RWPE2 (cell line): Measurements from ENCODE around the gene GPR173.

Experiments used
- ATAC-seq: fragments of 200-7000 bp; cut with Tn5 transposase; 3 replicates; pipeline ENCODE4 v1.9.1; 2021; ENCODE audit warnings: low read depth
- DNase-seq: peaks from one replicate; pipeline ENCODE4 v3.0.0-alpha.2; 2020; ENCODE audit warnings: low spot score
- H3K27ac ChIP-seq: fragments of 450-650 bp; 2 replicates; pipeline ENCODE4 v1.5.1; 2017; ENCODE audit warnings: mild to moderate bottlenecking; ENCODE audit not compliant: poor library complexity, severe bottlenecking
- H3K27me3 ChIP-seq: fragments of 250-450 bp; sonication (Bioruptor Pico); 2 replicates; pipeline ENCODE4 v1.5.1; 2021; ENCODE audit warnings: mild to moderate bottlenecking, moderate library complexity; ENCODE audit not compliant: insufficient read depth, poor library complexity, severe bottlenecking
- H3K36me3 ChIP-seq: fragments of 250-450 bp; sonication (Bioruptor Pico); 2 replicates; pipeline ENCODE4 v1.5.1; 2020; ENCODE audit warnings: low read depth, mild to moderate bottlenecking, moderate library complexity
- H3K4me1 ChIP-seq: fragments of 250-450 bp; sonication (Bioruptor Pico); 2 replicates; pipeline ENCODE4 v1.5.1; 2021; ENCODE audit warnings: mild to moderate bottlenecking, moderate library complexity; ENCODE audit not compliant: insufficient read depth, poor library complexity, severe bottlenecking
- H3K4me3 ChIP-seq: fragments of 250-450 bp; sonication (Bioruptor Pico); 2 replicates; pipeline ENCODE4 v1.5.1; 2021; ENCODE audit warnings: mild to moderate bottlenecking, moderate library complexity; ENCODE audit not compliant: severe bottlenecking
- H3K9me3 ChIP-seq: fragments of 250-450 bp; sonication (Bioruptor Pico); 2 replicates; pipeline ENCODE4 v1.5.1; 2021; ENCODE audit warnings: mild to moderate bottlenecking, moderate library complexity; ENCODE audit not compliant: severe bottlenecking
- TF ChIP-seq, protein P1 (sequence below): fragments of 450-650 bp; IDR thresholded peaks from one replicate; pipeline ENCODE4 v1.5.1; 2017; ENCODE audit warnings: mild to moderate bottlenecking, moderate library complexity; ENCODE audit not compliant: poor library complexity, severe bottlenecking

Gene GPR173, protein sequence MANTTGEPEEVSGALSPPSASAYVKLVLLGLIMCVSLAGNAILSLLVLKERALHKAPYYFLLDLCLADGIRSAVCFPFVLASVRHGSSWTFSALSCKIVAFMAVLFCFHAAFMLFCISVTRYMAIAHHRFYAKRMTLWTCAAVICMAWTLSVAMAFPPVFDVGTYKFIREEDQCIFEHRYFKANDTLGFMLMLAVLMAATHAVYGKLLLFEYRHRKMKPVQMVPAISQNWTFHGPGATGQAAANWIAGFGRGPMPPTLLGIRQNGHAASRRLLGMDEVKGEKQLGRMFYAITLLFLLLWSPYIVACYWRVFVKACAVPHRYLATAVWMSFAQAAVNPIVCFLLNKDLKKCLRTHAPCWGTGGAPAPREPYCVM

DNA sequence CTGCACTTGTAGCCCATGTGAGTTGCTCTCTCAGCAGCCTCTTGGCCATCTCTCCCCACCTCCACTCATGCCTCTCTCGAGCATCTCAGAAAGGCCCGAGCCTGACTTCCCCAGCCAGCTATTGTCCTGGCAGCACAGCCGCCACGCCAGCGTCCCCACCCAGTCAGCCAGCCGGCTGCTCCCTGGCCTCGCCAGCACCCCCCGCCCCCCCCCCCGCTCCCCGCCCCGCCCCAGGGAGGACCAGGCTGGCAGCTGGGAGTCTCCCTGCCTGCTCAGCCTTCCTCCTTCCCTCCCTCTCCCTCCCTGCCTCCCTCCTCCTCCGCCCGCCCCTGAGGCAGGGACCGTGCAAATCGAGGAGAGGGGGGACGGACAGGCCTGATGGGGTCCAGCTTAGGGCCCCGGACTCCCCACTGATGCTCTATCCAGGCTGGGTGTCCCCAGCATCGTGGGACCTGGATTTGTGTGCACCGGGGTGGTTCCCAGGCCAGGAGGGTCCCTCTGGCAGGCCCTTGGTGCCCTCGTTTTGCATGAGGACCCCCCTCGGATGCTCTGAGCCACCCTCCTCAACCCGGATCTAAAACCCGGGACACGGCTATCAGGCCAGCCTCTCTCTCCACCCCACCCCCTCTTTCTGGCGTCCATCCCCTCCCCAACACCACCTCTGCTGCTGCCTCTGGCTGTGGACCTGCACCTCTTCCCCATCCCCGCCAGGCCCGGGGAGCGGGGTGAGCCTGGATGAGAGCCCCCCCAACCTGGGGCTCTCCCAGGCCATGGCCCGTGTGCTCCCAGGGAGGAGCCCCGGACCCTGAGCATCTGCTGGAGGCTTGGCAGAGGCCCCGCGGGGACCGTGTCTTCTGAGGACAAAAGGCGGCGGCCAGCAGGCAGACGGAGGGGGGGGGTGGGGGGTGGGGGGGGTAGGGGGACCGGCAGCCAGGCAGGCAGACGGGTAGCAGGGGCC is at the start of gene GPR173:
GPR173 (plus strand) TSS at position 621 of the 958 bp plus-strand sequence. CDS start 27,833 bp downstream, outside the sequence.
- no peaks in the 10 kb centered on the region for H3K9me3 ChIP-seq
- H3K27ac ChIP-seq = no peak within 1 kb of the TSS
- H3K4me1 ChIP-seq = no peaks in the 10 kb centered on the region
- no peaks in the 10 kb centered on the region for H3K27me3 ChIP-seq
- TF ChIP-seq, protein P1, sequence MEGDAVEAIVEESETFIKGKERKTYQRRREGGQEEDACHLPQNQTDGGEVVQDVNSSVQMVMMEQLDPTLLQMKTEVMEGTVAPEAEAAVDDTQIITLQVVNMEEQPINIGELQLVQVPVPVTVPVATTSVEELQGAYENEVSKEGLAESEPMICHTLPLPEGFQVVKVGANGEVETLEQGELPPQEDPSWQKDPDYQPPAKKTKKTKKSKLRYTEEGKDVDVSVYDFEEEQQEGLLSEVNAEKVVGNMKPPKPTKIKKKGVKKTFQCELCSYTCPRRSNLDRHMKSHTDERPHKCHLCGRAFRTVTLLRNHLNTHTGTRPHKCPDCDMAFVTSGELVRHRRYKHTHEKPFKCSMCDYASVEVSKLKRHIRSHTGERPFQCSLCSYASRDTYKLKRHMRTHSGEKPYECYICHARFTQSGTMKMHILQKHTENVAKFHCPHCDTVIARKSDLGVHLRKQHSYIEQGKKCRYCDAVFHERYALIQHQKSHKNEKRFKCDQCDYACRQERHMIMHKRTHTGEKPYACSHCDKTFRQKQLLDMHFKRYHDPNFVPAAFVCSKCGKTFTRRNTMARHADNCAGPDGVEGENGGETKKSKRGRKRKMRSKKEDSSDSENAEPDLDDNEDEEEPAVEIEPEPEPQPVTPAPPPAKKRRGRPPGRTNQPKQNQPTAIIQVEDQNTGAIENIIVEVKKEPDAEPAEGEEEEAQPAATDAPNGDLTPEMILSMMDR = no peak
- H3K4me3 ChIP-seq = peak within 1 kb of the TSS; percentile 39
- no peaks in the 10 kb centered on the region for H3K36me3 ChIP-seq
- ATAC-seq = peak; percentile 90
- no peak for DNase-seq

DNA sequence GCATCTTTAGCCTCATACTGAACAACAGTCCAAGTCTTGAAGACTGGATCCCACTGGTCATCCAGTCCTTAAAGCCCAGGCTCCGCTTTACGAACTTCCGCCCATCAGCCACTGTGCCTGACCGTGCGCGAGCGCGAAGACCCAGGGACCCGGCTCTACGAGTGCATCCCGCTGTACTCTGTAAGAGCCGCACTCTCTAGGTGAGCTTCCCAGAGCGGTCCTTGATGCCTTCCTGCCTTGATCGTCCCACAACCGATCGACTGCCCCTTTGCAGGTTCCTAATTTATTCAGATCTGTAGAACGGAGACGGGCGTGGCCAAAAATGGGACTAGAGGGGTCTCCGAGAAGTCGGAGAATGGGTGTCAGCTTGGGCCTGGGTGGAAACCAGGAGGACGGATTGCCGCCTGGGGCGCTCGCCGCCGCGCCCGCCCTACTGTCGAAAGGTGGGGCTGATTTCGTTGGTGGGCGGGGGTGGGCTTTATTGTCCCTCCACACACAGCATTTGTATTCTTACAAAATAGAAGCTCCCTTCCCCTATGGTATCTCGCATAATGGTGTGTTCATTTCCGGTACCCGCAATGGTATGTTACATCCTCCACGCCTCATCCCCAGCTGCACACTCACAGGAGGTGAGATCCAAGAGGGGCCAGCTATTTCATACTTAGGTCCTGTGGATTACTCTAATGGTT is 48.0 kb upstream of the GPR173 start:
- Histone ChIP-seq H3K4me1 (no peaks in the 10 kb centered on the region), H3K27ac (no peak overlapping the region), H3K27me3 (no peaks in the 10 kb centered on the region), H3K9me3 (no peaks in the 10 kb centered on the region), H3K4me3 (no peak overlapping the region), H3K36me3 (no peaks in the 10 kb centered on the region)
- DNase-seq (no peak), ATAC-seq (no peak)
- TF ChIP-seq, protein P1 = no peak

DNA sequence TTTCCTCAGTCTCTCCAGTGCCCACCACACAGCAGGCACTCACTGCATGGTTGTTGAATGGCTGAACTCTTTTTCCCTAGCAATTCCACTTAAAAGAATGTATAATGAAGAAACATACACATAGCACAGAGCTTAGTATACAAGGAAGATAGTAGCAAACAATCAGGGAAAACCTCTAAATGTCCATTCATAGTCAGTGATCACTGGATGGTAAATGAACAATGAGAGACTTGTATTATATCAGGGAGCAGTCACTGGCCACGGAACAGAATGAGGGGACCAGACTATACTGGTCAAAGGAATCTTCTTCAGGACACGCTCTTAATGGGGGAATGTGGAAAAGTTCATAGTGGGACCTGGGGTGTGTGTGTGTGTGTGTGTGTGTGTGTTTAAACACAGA is 46.6 kb upstream of the GPR173 start:
- H3K4me3 ChIP-seq = no peak overlapping the region
- no peaks in the 10 kb centered on the region for H3K27me3 ChIP-seq
- TF ChIP-seq, protein P1 = no peak
- DNase-seq = no peak
- H3K9me3 ChIP-seq = no peaks in the 10 kb centered on the region
- H3K36me3 ChIP-seq = no peaks in the 10 kb centered on the region
- no peak for ATAC-seq
- H3K4me1 ChIP-seq = no peaks in the 10 kb centered on the region
- no peak overlapping the region for H3K27ac ChIP-seq

DNA sequence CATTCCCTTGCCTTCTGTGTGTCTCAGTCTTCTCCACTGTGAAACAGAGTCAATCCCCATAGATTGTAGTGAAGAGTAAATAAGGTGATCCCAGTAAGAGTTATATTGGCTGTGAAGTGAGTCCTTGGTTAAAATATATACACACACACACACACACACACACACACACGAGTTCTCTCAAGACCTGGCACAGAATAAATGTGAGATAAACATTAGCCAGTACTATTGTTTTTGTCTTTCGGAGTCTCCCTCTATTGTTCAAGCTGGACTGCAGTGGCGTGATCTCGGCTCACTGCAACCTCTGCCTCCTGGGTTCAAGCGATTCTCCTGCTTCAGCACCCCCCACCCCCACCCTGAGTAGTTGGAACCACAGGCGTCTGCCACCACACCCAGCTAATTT is 45.5 kb upstream of the GPR173 start:
- Histone ChIP-seq H3K36me3 (no peaks in the 10 kb centered on the region), H3K4me3 (no peak overlapping the region), H3K27me3 (no peaks in the 10 kb centered on the region), H3K9me3 (no peaks in the 10 kb centered on the region), H3K27ac (no peak overlapping the region), H3K4me1 (no peaks in the 10 kb centered on the region)
- DNase-seq = no peak
- TF ChIP-seq, protein P1 = no peak
- no peak for ATAC-seq
